ENCODE results near the gene CMTR1.

DNA sequence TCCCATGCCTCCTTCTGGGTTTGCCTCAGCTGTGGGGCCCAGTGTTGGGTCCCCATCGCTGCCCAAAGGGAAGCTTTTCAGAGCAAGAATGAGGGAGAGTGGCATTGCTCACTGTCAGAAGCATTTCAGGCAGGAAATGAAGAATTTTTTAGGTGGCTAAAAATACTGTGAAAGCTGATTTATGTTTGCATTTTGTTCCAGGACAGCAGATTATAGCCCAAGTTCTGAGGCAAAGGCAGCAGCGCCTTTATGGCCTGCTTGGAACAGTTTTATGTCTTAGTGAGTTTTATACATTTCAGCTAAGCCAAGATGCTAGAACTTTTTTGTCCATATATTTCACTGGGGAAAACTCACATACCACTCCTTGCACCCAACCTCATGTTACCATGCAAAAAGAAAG, 71.0 kb downstream of the CMTR1 start:
- TF ChIP-seq, protein P1, sequence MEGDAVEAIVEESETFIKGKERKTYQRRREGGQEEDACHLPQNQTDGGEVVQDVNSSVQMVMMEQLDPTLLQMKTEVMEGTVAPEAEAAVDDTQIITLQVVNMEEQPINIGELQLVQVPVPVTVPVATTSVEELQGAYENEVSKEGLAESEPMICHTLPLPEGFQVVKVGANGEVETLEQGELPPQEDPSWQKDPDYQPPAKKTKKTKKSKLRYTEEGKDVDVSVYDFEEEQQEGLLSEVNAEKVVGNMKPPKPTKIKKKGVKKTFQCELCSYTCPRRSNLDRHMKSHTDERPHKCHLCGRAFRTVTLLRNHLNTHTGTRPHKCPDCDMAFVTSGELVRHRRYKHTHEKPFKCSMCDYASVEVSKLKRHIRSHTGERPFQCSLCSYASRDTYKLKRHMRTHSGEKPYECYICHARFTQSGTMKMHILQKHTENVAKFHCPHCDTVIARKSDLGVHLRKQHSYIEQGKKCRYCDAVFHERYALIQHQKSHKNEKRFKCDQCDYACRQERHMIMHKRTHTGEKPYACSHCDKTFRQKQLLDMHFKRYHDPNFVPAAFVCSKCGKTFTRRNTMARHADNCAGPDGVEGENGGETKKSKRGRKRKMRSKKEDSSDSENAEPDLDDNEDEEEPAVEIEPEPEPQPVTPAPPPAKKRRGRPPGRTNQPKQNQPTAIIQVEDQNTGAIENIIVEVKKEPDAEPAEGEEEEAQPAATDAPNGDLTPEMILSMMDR (IDR thresholded peaks at IDR 0.05) = no peak
- no peak for TF ChIP-seq POLR2AphosphoS5 (IDR thresholded peaks at IDR 0.05)

Data from suprapubic skin (tissue), 3 donors.